ENCODE data around the gene C19orf73. TPM values are rescaled to one million over a fixed set of nuclear protein-coding genes. Genes with fewer than 3 reads are reported as not detected.

C19orf73 gene
- total and polyA plus RNA-seq, 4 donors: 0.56 to 2.1 (median 1.7) TPM

- Histone ChIP-seq H3K4me3 (ENCODE audit: low read depth in 1 of 3, low read length in 3 of 3) (no peak overlapping the region), H3K27ac (ENCODE audit: low read depth in 1 of 2, low read length in 2 of 2) (no peak overlapping the region), H3K36me3 (ENCODE audit: control insufficient read depth in 4 of 4, insufficient read depth in 3 of 4, low read depth in 1 of 4, low read length in 3 of 4) (peaks cover 5 to 48% (median 19%) of the 10 kb centered on the region in 4 donors), H3K9ac (ENCODE audit: low read depth in 1 of 2, low read length in 2 of 2) (no peak overlapping the region), H3K27me3 (ENCODE audit: control insufficient read depth in 4 of 4, insufficient read depth in 4 of 4, low read length in 3 of 4) (no peaks in the 10 kb centered on the region), H3K4me1 (ENCODE audit: control insufficient read depth in 4 of 4, insufficient read depth in 4 of 4, low read length in 3 of 4) (peaks cover 0 to 5% (median 4%) of the 10 kb centered on the region in 4 donors), H3K9me3 (ENCODE audit: control insufficient read depth in 4 of 4, low read length in 3 of 4) (no peaks in the 10 kb centered on the region)
- DNase-seq (ENCODE audit: low spot score): no peak
- TF ChIP-seq FOXA2 (IDR thresholded peaks at IDR 0.05) (no peak), NR2F2 (IDR thresholded peaks at IDR 0.05) (no peak), GABPA (IDR thresholded peaks at IDR 0.05 in 1 of 2, conservative IDR thresholded peaks at IDR 0.05 in 1 of 2) (no peak), RXRA (IDR thresholded peaks at IDR 0.05) (no peak), TAF1 (conservative IDR thresholded peaks at IDR 0.05) (no peak), SP1 (IDR thresholded peaks at IDR 0.05) (no peak), HNF4A (conservative IDR thresholded peaks at IDR 0.05) (no peak), EGR1 (IDR thresholded peaks at IDR 0.05; ENCODE audit: low read depth in 2 of 2) (no peak), RAD21 (IDR thresholded peaks at IDR 0.05) (no peak), MAX (IDR thresholded peaks at IDR 0.05) (no peak), HNF4G (IDR thresholded peaks at IDR 0.05) (no peak), FOXA1 (IDR thresholded peaks at IDR 0.05) (no peak), YY1 (IDR thresholded peaks at IDR 0.05) (no peak), JUND (IDR thresholded peaks at IDR 0.05) (no peak)
- TF ChIP-seq, protein P1, sequence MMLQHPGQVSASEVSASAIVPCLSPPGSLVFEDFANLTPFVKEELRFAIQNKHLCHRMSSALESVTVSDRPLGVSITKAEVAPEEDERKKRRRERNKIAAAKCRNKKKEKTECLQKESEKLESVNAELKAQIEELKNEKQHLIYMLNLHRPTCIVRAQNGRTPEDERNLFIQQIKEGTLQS (IDR thresholded peaks at IDR 0.05): no peak
- TF ChIP-seq, protein P2, sequence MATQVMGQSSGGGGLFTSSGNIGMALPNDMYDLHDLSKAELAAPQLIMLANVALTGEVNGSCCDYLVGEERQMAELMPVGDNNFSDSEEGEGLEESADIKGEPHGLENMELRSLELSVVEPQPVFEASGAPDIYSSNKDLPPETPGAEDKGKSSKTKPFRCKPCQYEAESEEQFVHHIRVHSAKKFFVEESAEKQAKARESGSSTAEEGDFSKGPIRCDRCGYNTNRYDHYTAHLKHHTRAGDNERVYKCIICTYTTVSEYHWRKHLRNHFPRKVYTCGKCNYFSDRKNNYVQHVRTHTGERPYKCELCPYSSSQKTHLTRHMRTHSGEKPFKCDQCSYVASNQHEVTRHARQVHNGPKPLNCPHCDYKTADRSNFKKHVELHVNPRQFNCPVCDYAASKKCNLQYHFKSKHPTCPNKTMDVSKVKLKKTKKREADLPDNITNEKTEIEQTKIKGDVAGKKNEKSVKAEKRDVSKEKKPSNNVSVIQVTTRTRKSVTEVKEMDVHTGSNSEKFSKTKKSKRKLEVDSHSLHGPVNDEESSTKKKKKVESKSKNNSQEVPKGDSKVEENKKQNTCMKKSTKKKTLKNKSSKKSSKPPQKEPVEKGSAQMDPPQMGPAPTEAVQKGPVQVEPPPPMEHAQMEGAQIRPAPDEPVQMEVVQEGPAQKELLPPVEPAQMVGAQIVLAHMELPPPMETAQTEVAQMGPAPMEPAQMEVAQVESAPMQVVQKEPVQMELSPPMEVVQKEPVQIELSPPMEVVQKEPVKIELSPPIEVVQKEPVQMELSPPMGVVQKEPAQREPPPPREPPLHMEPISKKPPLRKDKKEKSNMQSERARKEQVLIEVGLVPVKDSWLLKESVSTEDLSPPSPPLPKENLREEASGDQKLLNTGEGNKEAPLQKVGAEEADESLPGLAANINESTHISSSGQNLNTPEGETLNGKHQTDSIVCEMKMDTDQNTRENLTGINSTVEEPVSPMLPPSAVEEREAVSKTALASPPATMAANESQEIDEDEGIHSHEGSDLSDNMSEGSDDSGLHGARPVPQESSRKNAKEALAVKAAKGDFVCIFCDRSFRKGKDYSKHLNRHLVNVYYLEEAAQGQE (IDR thresholded peaks at IDR 0.05): no peak
- TF ChIP-seq, protein P3, sequence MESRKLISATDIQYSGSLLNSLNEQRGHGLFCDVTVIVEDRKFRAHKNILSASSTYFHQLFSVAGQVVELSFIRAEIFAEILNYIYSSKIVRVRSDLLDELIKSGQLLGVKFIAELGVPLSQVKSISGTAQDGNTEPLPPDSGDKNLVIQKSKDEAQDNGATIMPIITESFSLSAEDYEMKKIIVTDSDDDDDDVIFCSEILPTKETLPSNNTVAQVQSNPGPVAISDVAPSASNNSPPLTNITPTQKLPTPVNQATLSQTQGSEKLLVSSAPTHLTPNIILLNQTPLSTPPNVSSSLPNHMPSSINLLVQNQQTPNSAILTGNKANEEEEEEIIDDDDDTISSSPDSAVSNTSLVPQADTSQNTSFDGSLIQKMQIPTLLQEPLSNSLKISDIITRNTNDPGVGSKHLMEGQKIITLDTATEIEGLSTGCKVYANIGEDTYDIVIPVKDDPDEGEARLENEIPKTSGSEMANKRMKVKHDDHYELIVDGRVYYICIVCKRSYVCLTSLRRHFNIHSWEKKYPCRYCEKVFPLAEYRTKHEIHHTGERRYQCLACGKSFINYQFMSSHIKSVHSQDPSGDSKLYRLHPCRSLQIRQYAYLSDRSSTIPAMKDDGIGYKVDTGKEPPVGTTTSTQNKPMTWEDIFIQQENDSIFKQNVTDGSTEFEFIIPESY (IDR thresholded peaks at IDR 0.05): no peak
- TF ChIP-seq, protein P4, sequence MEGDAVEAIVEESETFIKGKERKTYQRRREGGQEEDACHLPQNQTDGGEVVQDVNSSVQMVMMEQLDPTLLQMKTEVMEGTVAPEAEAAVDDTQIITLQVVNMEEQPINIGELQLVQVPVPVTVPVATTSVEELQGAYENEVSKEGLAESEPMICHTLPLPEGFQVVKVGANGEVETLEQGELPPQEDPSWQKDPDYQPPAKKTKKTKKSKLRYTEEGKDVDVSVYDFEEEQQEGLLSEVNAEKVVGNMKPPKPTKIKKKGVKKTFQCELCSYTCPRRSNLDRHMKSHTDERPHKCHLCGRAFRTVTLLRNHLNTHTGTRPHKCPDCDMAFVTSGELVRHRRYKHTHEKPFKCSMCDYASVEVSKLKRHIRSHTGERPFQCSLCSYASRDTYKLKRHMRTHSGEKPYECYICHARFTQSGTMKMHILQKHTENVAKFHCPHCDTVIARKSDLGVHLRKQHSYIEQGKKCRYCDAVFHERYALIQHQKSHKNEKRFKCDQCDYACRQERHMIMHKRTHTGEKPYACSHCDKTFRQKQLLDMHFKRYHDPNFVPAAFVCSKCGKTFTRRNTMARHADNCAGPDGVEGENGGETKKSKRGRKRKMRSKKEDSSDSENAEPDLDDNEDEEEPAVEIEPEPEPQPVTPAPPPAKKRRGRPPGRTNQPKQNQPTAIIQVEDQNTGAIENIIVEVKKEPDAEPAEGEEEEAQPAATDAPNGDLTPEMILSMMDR (IDR thresholded peaks at IDR 0.05; ENCODE audit: low read depth, low read length, missing input control): no peak
- WGBS: 90% methylated on average over 5 of the region's 5 CpGs
These were observed 9.9 kb downstream of the C19orf73 start for GRCh38 chr19:49109051-49109450.
